KMS-11 (cell line): ENCODE data around the gene UGT1A10.

Source experiments
- H2AFZ ChIP-seq: fragments of 200-600 bp; sonication (generic); 2 replicates; pipeline ENCODE4 v1.6.1; 2016; ENCODE audit warnings: antibody characterized with exemption, mixed run types, low read depth
- H3K27ac ChIP-seq: fragments of 200-600 bp; sonication (generic); 2 replicates; pipeline ENCODE4 v1.6.1; 2016; ENCODE audit warnings: mild to moderate bottlenecking, mixed run types
- H3K27me3 ChIP-seq: fragments of 200-600 bp; sonication (generic); 2 replicates; pipeline ENCODE4 v1.6.1; 2017; ENCODE audit warnings: mild to moderate bottlenecking, low read depth, mixed run types, moderate library complexity; ENCODE audit not compliant: insufficient read depth
- H3K36me3 ChIP-seq: fragments of 200-600 bp; sonication (generic); 2 replicates; pipeline ENCODE4 v1.6.1; 2017; ENCODE audit warnings: mild to moderate bottlenecking, mixed run types; ENCODE audit not compliant: insufficient read depth
- H3K4me1 ChIP-seq: fragments of 200-600 bp; sonication (generic); 2 replicates; pipeline ENCODE4 v1.6.1; 2016; ENCODE audit warnings: mild to moderate bottlenecking, low read depth, mixed run types; ENCODE audit not compliant: poor library complexity, severe bottlenecking
- H3K4me2 ChIP-seq: fragments of 200-600 bp; sonication (generic); 2 replicates; pipeline ENCODE4 v1.7.0; 2016; ENCODE audit warnings: mild to moderate bottlenecking, mixed run types
- H3K4me3 ChIP-seq: fragments of 200-600 bp; sonication (generic); IDR thresholded peaks from 2 replicates; pipeline ENCODE4 v1.6.1; 2017; ENCODE audit warnings: low read depth, low read length, mixed read lengths; ENCODE audit not compliant: insufficient read depth
- H3K79me2 ChIP-seq: fragments of 200-600 bp; sonication (generic); 2 replicates; pipeline ENCODE4 v1.6.1; 2016; ENCODE audit warnings: low read depth, mixed run types; ENCODE audit not compliant: insufficient read depth
- H3K9ac ChIP-seq: fragments of 200-600 bp; sonication (generic); 2 replicates; pipeline ENCODE4 v1.6.1; 2016; ENCODE audit warnings: mild to moderate bottlenecking, mixed run types
- H4K20me1 ChIP-seq: fragments of 200-600 bp; sonication (generic); 2 replicates; pipeline ENCODE4 v1.6.1; 2016; ENCODE audit warnings: mild to moderate bottlenecking, mixed run types; ENCODE audit not compliant: insufficient read depth
- TF ChIP-seq, protein P1 (sequence below): fragments of 200-600 bp; sonication (generic); conservative IDR thresholded peaks from 2 replicates; pipeline ENCODE4 v1.6.1; 2017; ENCODE audit warnings: low read depth, mild to moderate bottlenecking, antibody characterized with exemption, low read length, moderate library complexity, mixed read lengths

UGT1A10 gene

DNA sequence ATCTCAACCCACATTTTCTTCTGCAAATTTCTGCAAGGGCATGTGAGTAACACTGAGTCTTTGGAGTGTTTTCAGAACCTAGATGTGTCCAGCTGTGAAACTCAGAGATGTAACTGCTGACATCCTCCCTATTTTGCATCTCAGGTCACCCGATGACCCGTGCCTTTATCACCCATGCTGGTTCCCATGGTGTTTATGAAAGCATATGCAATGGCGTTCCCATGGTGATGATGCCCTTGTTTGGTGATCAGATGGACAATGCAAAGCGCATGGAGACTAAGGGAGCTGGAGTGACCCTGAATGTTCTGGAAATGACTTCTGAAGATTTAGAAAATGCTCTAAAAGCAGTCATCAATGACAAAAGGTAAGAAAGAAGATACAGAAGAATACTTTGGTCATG lies 131.8 kb downstream of the UGT1A10 start:
- TF ChIP-seq, protein P1, sequence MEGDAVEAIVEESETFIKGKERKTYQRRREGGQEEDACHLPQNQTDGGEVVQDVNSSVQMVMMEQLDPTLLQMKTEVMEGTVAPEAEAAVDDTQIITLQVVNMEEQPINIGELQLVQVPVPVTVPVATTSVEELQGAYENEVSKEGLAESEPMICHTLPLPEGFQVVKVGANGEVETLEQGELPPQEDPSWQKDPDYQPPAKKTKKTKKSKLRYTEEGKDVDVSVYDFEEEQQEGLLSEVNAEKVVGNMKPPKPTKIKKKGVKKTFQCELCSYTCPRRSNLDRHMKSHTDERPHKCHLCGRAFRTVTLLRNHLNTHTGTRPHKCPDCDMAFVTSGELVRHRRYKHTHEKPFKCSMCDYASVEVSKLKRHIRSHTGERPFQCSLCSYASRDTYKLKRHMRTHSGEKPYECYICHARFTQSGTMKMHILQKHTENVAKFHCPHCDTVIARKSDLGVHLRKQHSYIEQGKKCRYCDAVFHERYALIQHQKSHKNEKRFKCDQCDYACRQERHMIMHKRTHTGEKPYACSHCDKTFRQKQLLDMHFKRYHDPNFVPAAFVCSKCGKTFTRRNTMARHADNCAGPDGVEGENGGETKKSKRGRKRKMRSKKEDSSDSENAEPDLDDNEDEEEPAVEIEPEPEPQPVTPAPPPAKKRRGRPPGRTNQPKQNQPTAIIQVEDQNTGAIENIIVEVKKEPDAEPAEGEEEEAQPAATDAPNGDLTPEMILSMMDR: no peak
- Histone ChIP-seq H3K36me3 (no peaks in the 10 kb centered on the region), H3K9ac (no peak overlapping the region), H3K4me3 (no peak overlapping the region), H3K4me2 (no peak overlapping the region), H4K20me1 (no peaks in the 10 kb centered on the region), H3K27ac (no peak overlapping the region), H3K4me1 (no peaks in the 10 kb centered on the region), H3K79me2 (no peaks in the 10 kb centered on the region), H2AFZ (no peak overlapping the region), H3K27me3 (no peaks in the 10 kb centered on the region)

DNA sequence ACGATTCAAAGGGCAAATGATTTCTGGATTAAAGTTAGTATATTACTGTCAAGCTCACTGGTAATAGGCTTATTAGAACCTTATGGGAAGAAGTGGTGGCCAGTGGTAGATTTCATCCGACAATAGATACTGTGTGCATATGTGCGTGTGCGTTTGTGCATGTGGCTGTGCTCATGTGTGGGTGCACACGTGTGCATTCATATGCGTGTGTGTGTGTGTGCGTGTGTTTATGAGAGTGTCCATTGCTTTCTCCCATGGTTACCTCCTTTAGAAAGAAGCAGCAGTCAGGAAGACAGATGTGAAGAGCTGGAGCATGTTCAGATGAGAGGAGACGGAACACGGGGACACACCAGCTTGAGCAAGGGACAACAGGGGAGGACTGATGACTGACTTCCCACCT lies 133.0 kb downstream of the UGT1A10 start:
- no peaks in the 10 kb centered on the region for H4K20me1 ChIP-seq

DNA sequence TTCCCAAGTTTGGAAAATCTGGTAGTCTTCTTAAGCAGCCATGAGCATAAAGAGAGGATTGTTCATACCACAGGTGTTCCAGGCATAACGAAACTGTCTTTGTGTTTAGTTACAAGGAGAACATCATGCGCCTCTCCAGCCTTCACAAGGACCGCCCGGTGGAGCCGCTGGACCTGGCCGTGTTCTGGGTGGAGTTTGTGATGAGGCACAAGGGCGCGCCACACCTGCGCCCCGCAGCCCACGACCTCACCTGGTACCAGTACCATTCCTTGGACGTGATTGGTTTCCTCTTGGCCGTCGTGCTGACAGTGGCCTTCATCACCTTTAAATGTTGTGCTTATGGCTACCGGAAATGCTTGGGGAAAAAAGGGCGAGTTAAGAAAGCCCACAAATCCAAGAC lies 135.9 kb downstream of the UGT1A10 start:
- no peak overlapping the region for H3K4me2 ChIP-seq
- H4K20me1 ChIP-seq: no peaks in the 10 kb centered on the region
- H3K79me2 ChIP-seq: no peaks in the 10 kb centered on the region
- TF ChIP-seq, protein P1: no peak
- no peak overlapping the region for H3K9ac ChIP-seq
- H3K4me1 ChIP-seq: no peaks in the 10 kb centered on the region
- H2AFZ ChIP-seq: no peak overlapping the region
- no peak overlapping the region for H3K27ac ChIP-seq
- no peaks in the 10 kb centered on the region for H3K36me3 ChIP-seq
- H3K27me3 ChIP-seq: no peaks in the 10 kb centered on the region
- H3K4me3 ChIP-seq: no peak overlapping the region

More for the DNA sequence above, 133.0 kb downstream of the UGT1A10 start:
- Histone ChIP-seq H2AFZ (no peak overlapping the region), H3K36me3 (no peaks in the 10 kb centered on the region), H3K27ac (no peak overlapping the region), H3K27me3 (no peaks in the 10 kb centered on the region), H3K4me3 (no peak overlapping the region), H3K9ac (no peak overlapping the region), H3K4me2 (no peak overlapping the region), H3K79me2 (no peaks in the 10 kb centered on the region), H3K4me1 (no peaks in the 10 kb centered on the region)
- TF ChIP-seq, protein P1: no peak

DNA sequence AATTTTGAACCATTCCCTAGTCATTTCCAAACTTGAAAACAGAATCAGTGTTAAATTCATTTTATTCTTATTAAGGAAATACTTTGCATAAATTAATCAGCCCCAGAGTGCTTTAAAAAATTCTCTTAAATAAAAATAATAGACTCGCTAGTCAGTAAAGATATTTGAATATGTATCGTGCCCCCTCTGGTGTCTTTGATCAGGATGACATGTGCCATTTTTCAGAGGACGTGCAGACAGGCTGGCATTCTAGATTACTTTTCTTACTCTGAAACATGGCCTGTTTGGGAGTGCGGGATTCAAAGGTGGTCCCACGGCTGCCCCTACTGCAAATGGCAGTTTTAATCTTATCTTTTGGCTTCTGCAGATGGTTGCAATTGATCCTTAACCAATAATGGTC lies 136.3 kb downstream of the UGT1A10 start:
- Histone ChIP-seq H3K4me3 (no peak overlapping the region), H3K27me3 (no peaks in the 10 kb centered on the region), H3K36me3 (no peaks in the 10 kb centered on the region)

More for the DNA sequence above, 136.3 kb downstream of the UGT1A10 start:
- H3K4me1 ChIP-seq: no peaks in the 10 kb centered on the region
- TF ChIP-seq, protein P1: no peak
- no peak overlapping the region for H3K27ac ChIP-seq
- no peaks in the 10 kb centered on the region for H4K20me1 ChIP-seq
- no peak overlapping the region for H3K9ac ChIP-seq
- H2AFZ ChIP-seq: no peak overlapping the region
- no peaks in the 10 kb centered on the region for H3K79me2 ChIP-seq
- H3K4me2 ChIP-seq: no peak overlapping the region
